Mucosa of stomach (tissue), 1 donor: Measurements from ENCODE around the gene GRIK1.

Source experiments
- H3K27me3 ChIP-seq: one replicate; pipeline ENCODE4 v1.7.0; 2013; ENCODE audit warnings: mild to moderate bottlenecking, low read length; ENCODE audit not compliant: control insufficient read depth, insufficient read depth
- H3K36me3 ChIP-seq: one replicate; pipeline ENCODE4 v1.7.0; 2013; ENCODE audit warnings: low read length; ENCODE audit not compliant: control insufficient read depth, insufficient read depth
- H3K4me1 ChIP-seq: one replicate; pipeline ENCODE4 v1.7.0; 2013; ENCODE audit warnings: mild to moderate bottlenecking, low read length; ENCODE audit not compliant: control insufficient read depth, insufficient read depth
- H3K4me3 ChIP-seq: one replicate; pipeline ENCODE4 v1.7.0; 2013; ENCODE audit warnings: low read length
- H3K9ac ChIP-seq: one replicate; pipeline ENCODE4 v1.7.0; 2013; ENCODE audit warnings: mild to moderate bottlenecking, low read length, moderate library complexity
- H3K9me3 ChIP-seq: one replicate; pipeline ENCODE4 v1.7.0; 2013; ENCODE audit warnings: mild to moderate bottlenecking, low read length, moderate library complexity; ENCODE audit not compliant: control insufficient read depth
- donor health status: Pancreatic carcinoma.

The GRIK1 gene

GRCh38 chr21:29904359-29905282 is 35.2 kb downstream of the GRIK1 start:
- H3K36me3 ChIP-seq: no peaks in the 10 kb centered on the region
- no peaks in the 10 kb centered on the region for H3K4me1 ChIP-seq
- no peak overlapping the region for H3K9ac ChIP-seq
- H3K4me3 ChIP-seq: no peak overlapping the region
- no peaks in the 10 kb centered on the region for H3K27me3 ChIP-seq
- no peaks in the 10 kb centered on the region for H3K9me3 ChIP-seq

- Histone ChIP-seq H3K4me1 (no peaks in the 10 kb centered on the region), H3K9me3 (no peaks in the 10 kb centered on the region), H3K36me3 (no peaks in the 10 kb centered on the region), H3K9ac (no peak overlapping the region), H3K27me3 (no peaks in the 10 kb centered on the region), H3K4me3 (no peak overlapping the region)
These were observed 42.9 kb downstream of the GRIK1 start for GRCh38 chr21:29896884-29897283.

GRCh38 chr21:29893687-29894086 is 46.1 kb downstream of the GRIK1 start:
- H3K27me3 ChIP-seq: no peaks in the 10 kb centered on the region
- H3K36me3 ChIP-seq: no peaks in the 10 kb centered on the region
- no peak overlapping the region for H3K4me3 ChIP-seq
- H3K9ac ChIP-seq: no peak overlapping the region
- no peaks in the 10 kb centered on the region for H3K4me1 ChIP-seq
- H3K9me3 ChIP-seq: no peaks in the 10 kb centered on the region

GRCh38 chr21:29892379-29892778 is 47.4 kb downstream of the GRIK1 start:
- Histone ChIP-seq H3K36me3 (no peaks in the 10 kb centered on the region), H3K4me1 (no peaks in the 10 kb centered on the region), H3K4me3 (no peak overlapping the region), H3K9ac (no peak overlapping the region), H3K27me3 (no peaks in the 10 kb centered on the region), H3K9me3 (no peaks in the 10 kb centered on the region)

GRCh38 chr21:29888437-29888836 is 51.4 kb downstream of the GRIK1 start:
- H3K4me3 ChIP-seq: no peak overlapping the region
- no peaks in the 10 kb centered on the region for H3K9me3 ChIP-seq
- no peaks in the 10 kb centered on the region for H3K36me3 ChIP-seq
- H3K27me3 ChIP-seq: no peaks in the 10 kb centered on the region
- H3K4me1 ChIP-seq: no peaks in the 10 kb centered on the region
- H3K9ac ChIP-seq: no peak overlapping the region

- Histone ChIP-seq H3K36me3 (no peaks in the 10 kb centered on the region), H3K9ac (no peak overlapping the region), H3K4me3 (no peak overlapping the region), H3K9me3 (no peaks in the 10 kb centered on the region), H3K27me3 (no peaks in the 10 kb centered on the region), H3K4me1 (no peaks in the 10 kb centered on the region)
These were observed 52.3 kb downstream of the GRIK1 start for GRCh38 chr21:29887313-29888009.

GRCh38 chr21:29885491-29885890 is 54.3 kb downstream of the GRIK1 start:
- Histone ChIP-seq H3K4me3 (no peak overlapping the region), H3K27me3 (no peaks in the 10 kb centered on the region), H3K36me3 (no peaks in the 10 kb centered on the region), H3K9me3 (no peaks in the 10 kb centered on the region), H3K4me1 (no peaks in the 10 kb centered on the region), H3K9ac (no peak overlapping the region)

- no peaks in the 10 kb centered on the region for H3K9me3 ChIP-seq
- H3K4me3 ChIP-seq: no peak overlapping the region
- no peaks in the 10 kb centered on the region for H3K27me3 ChIP-seq
- H3K9ac ChIP-seq: no peak overlapping the region
- no peaks in the 10 kb centered on the region for H3K36me3 ChIP-seq
- peaks cover 3% of the 10 kb centered on the region for H3K4me1 ChIP-seq
These were observed 63.9 kb downstream of the GRIK1 start for GRCh38 chr21:29875873-29876272.

- Histone ChIP-seq H3K9me3 (no peaks in the 10 kb centered on the region), H3K27me3 (no peaks in the 10 kb centered on the region), H3K9ac (no peak overlapping the region), H3K36me3 (no peaks in the 10 kb centered on the region), H3K4me1 (peaks cover 3% of the 10 kb centered on the region), H3K4me3 (no peak overlapping the region)
These were observed 64.6 kb downstream of the GRIK1 start for GRCh38 chr21:29875036-29875716.

- no peak overlapping the region for H3K4me3 ChIP-seq
- no peak overlapping the region for H3K9ac ChIP-seq
- H3K36me3 ChIP-seq: no peaks in the 10 kb centered on the region
- H3K27me3 ChIP-seq: no peaks in the 10 kb centered on the region
- peaks cover 3% of the 10 kb centered on the region for H3K4me1 ChIP-seq
- no peaks in the 10 kb centered on the region for H3K9me3 ChIP-seq
These were observed 65.9 kb downstream of the GRIK1 start for GRCh38 chr21:29873908-29874307.

GRCh38 chr21:29870814-29871213 is 69.0 kb downstream of the GRIK1 start:
- Histone ChIP-seq H3K4me1 (peaks cover 2% of the 10 kb centered on the region), H3K27me3 (no peaks in the 10 kb centered on the region), H3K9me3 (no peaks in the 10 kb centered on the region), H3K9ac (no peak overlapping the region), H3K36me3 (no peaks in the 10 kb centered on the region), H3K4me3 (no peak overlapping the region)

GRCh38 chr21:29867796-29868195 is 72.0 kb downstream of the GRIK1 start:
- H3K9me3 ChIP-seq: no peaks in the 10 kb centered on the region
- H3K36me3 ChIP-seq: no peaks in the 10 kb centered on the region
- H3K27me3 ChIP-seq: no peaks in the 10 kb centered on the region
- H3K4me1 ChIP-seq: no peaks in the 10 kb centered on the region
- H3K9ac ChIP-seq: no peak overlapping the region
- no peak overlapping the region for H3K4me3 ChIP-seq
